Measurements from ENCODE around the gene IPMK. TPM values are rescaled to one million over a fixed set of nuclear protein-coding genes. Genes with fewer than 3 reads are reported as not detected.

IPMK gene
- total RNA-seq, 1 experiment from 2014 or later: 5.5 TPM

DNA sequence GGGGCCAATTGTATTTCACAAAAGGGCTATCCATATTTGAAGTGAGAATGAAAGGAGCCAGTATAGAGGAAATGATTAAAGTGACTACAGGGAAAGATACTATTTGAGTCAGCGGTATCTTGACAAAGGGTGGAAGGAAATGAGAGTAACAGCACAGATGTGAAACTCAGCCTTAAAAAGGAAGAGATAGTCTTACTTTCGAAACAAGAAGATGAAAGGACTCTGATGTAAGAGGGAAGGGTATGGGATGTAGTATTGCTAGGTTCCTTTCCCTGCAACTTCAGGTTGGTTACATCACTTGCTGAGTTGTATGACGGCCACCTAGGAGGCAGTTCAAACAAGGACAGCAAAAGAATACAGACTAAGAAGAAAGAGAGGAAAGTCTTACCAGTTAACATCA is 14.9 kb upstream of the IPMK start:
- no peak overlapping the region for H3K27ac ChIP-seq (ENCODE audit: low read depth, low read length)
- H3K4me3 ChIP-seq (replicated peaks in 1 of 2; ENCODE audit: low read depth in 1 of 2, low read length in 2 of 2): no peak overlapping the region
- ChIA-PET RAD21 (ENCODE audit: low non-redundant PET in 1 of 2, low total read pairs in 2 of 2, uncharacterized antibody in 2 of 2, unreplicated experiment in 2 of 2) (no interaction called here), POLR2A (no interaction called here), CTCF (no interaction called here)
- H3K79me2 ChIP-seq (ENCODE audit: insufficient read depth, low read length): peaks cover 10% of the 10 kb centered on the region
- no peaks in the 10 kb centered on the region; the same call in 1 of the 2 replicates for H4K20me1 ChIP-seq (ENCODE audit: insufficient read depth)
- H3K36me3 ChIP-seq (ENCODE audit: control insufficient read depth in 1 of 2, insufficient read depth in 2 of 2, low read length in 2 of 2): peaks cover 2 to 4% of the 10 kb centered on the region in 2 experiments; a peak in 3 of 4 replicates
- no peak overlapping the region for H3K4me2 ChIP-seq (ENCODE audit: low read length)
- TF ChIP-seq, protein P1, sequence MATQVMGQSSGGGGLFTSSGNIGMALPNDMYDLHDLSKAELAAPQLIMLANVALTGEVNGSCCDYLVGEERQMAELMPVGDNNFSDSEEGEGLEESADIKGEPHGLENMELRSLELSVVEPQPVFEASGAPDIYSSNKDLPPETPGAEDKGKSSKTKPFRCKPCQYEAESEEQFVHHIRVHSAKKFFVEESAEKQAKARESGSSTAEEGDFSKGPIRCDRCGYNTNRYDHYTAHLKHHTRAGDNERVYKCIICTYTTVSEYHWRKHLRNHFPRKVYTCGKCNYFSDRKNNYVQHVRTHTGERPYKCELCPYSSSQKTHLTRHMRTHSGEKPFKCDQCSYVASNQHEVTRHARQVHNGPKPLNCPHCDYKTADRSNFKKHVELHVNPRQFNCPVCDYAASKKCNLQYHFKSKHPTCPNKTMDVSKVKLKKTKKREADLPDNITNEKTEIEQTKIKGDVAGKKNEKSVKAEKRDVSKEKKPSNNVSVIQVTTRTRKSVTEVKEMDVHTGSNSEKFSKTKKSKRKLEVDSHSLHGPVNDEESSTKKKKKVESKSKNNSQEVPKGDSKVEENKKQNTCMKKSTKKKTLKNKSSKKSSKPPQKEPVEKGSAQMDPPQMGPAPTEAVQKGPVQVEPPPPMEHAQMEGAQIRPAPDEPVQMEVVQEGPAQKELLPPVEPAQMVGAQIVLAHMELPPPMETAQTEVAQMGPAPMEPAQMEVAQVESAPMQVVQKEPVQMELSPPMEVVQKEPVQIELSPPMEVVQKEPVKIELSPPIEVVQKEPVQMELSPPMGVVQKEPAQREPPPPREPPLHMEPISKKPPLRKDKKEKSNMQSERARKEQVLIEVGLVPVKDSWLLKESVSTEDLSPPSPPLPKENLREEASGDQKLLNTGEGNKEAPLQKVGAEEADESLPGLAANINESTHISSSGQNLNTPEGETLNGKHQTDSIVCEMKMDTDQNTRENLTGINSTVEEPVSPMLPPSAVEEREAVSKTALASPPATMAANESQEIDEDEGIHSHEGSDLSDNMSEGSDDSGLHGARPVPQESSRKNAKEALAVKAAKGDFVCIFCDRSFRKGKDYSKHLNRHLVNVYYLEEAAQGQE (IDR thresholded peaks at IDR 0.05; ENCODE audit: low read depth): no peak
- TF ChIP-seq EZH2 (IDR thresholded peaks at IDR 0.05) (no peak), EGR1 (IDR thresholded peaks at IDR 0.05; ENCODE audit: low read depth) (no peak), RAD21 (IDR thresholded peaks at IDR 0.05; ENCODE audit: low read depth) (no peak), JUND (IDR thresholded peaks at IDR 0.05) (no peak), ZFX (IDR thresholded peaks at IDR 0.05) (no peak), SRF (IDR thresholded peaks at IDR 0.05; ENCODE audit: low read depth) (no peak), ELF1 (IDR thresholded peaks at IDR 0.05; ENCODE audit: borderline replicate concordance, low read depth) (no peak), ZNF274 (IDR thresholded peaks at IDR 0.05; ENCODE audit: low read depth, low read length) (no peak), SIN3A (IDR thresholded peaks at IDR 0.05; ENCODE audit: low read depth) (no peak), EZH2phosphoT487 (IDR thresholded peaks at IDR 0.05; ENCODE audit: borderline replicate concordance) (no peak), YY1 (IDR thresholded peaks at IDR 0.05; ENCODE audit: extremely low read depth, insufficient replicate concordance, low read depth, low read length) (no peak), CBX3 (IDR thresholded peaks at IDR 0.05; ENCODE audit: low read depth) (no peak)
- TF ChIP-seq, protein P2, sequence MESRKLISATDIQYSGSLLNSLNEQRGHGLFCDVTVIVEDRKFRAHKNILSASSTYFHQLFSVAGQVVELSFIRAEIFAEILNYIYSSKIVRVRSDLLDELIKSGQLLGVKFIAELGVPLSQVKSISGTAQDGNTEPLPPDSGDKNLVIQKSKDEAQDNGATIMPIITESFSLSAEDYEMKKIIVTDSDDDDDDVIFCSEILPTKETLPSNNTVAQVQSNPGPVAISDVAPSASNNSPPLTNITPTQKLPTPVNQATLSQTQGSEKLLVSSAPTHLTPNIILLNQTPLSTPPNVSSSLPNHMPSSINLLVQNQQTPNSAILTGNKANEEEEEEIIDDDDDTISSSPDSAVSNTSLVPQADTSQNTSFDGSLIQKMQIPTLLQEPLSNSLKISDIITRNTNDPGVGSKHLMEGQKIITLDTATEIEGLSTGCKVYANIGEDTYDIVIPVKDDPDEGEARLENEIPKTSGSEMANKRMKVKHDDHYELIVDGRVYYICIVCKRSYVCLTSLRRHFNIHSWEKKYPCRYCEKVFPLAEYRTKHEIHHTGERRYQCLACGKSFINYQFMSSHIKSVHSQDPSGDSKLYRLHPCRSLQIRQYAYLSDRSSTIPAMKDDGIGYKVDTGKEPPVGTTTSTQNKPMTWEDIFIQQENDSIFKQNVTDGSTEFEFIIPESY (IDR thresholded peaks at IDR 0.05; ENCODE audit: extremely low read depth, insufficient replicate concordance, low read length): no peak
- TF ChIP-seq, protein P3, sequence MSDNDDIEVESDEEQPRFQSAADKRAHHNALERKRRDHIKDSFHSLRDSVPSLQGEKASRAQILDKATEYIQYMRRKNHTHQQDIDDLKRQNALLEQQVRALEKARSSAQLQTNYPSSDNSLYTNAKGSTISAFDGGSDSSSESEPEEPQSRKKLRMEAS (IDR thresholded peaks at IDR 0.05): no peak
- TF ChIP-seq, protein P4, sequence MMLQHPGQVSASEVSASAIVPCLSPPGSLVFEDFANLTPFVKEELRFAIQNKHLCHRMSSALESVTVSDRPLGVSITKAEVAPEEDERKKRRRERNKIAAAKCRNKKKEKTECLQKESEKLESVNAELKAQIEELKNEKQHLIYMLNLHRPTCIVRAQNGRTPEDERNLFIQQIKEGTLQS (IDR thresholded peaks at IDR 0.05): no peak
- TF ChIP-seq, protein P5, sequence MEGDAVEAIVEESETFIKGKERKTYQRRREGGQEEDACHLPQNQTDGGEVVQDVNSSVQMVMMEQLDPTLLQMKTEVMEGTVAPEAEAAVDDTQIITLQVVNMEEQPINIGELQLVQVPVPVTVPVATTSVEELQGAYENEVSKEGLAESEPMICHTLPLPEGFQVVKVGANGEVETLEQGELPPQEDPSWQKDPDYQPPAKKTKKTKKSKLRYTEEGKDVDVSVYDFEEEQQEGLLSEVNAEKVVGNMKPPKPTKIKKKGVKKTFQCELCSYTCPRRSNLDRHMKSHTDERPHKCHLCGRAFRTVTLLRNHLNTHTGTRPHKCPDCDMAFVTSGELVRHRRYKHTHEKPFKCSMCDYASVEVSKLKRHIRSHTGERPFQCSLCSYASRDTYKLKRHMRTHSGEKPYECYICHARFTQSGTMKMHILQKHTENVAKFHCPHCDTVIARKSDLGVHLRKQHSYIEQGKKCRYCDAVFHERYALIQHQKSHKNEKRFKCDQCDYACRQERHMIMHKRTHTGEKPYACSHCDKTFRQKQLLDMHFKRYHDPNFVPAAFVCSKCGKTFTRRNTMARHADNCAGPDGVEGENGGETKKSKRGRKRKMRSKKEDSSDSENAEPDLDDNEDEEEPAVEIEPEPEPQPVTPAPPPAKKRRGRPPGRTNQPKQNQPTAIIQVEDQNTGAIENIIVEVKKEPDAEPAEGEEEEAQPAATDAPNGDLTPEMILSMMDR (IDR thresholded peaks at IDR 0.05 in 2 of 3, conservative IDR thresholded peaks at IDR 0.05 in 1 of 3; ENCODE audit: borderline replicate concordance in 1 of 3, insufficient read depth in 1 of 3, low read depth in 2 of 3, low read length in 2 of 3): no peak
- no peak for ATAC-seq
- H3K9me3 ChIP-seq (ENCODE audit: control insufficient read depth in 1 of 2, insufficient read depth in 1 of 2, low read depth in 1 of 2, low read length in 2 of 2): no peaks in the 10 kb centered on the region
- peaks cover 20 to 22% of the 10 kb centered on the region in 2 experiments for H3K4me1 ChIP-seq (ENCODE audit: control insufficient read depth in 1 of 2, insufficient read depth in 2 of 2, low read length in 2 of 2)
- no TSS peak for BruUV-seq (replicated peaks)
- H2AFZ ChIP-seq (ENCODE audit: low read depth, low read length, poor library complexity, severe bottlenecking): no peak overlapping the region
- H3K9me2 ChIP-seq (ENCODE audit: insufficient read depth): no peaks in the 10 kb centered on the region
- no peak for DNase-seq (ENCODE audit: low read depth, low spot score)
- H3K9ac ChIP-seq (ENCODE audit: low read length): no peak overlapping the region
- H3K27me3 ChIP-seq (ENCODE audit: insufficient read depth, low read length): no peaks in the 10 kb centered on the region
- intact Hi-C loops (cut with micrococcal nuclease): no loop called here

Data from HCT116 (cell line).